ENCODE data around the gene RGS21.
"Not testable (repeated sequence)": the region's sequence is repeated elsewhere in the genome, so short reads cannot be mapped to it uniquely, and the experiment has no call there.

RGS21 gene, protein sequence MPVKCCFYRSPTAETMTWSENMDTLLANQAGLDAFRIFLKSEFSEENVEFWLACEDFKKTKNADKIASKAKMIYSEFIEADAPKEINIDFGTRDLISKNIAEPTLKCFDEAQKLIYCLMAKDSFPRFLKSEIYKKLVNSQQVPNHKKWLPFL

DNA sequence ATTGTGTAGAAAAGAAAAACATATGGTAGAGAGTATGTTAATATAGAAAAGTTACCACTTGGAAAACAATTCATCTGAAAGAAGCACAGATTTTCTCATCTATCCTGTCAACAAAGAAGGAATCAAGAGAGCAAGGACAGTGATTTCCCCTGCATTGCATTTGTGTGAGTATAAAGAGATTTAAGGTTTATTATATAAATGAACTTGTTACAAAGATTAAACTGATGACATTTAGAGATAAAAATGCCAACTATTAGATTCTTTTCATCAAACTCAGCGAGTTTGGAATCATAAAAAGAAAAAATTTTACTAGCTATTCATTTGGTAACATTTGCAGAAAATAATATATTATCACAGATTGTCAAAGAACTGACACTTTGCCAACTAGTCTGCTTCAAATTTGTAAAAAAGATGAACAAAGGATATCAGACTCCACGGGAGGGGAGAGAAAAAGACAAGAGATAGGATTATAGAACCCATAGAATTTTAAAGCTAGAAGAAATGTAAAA lies at the start of gene RGS21:
Gene RGS21, plus strand, starts transcription at position 51 of the 509 bp plus-strand sequence. CDS start 26,045 bp downstream, outside the sequence.
- DNase-seq (ENCODE audit: low spot score), result no peak

DNA sequence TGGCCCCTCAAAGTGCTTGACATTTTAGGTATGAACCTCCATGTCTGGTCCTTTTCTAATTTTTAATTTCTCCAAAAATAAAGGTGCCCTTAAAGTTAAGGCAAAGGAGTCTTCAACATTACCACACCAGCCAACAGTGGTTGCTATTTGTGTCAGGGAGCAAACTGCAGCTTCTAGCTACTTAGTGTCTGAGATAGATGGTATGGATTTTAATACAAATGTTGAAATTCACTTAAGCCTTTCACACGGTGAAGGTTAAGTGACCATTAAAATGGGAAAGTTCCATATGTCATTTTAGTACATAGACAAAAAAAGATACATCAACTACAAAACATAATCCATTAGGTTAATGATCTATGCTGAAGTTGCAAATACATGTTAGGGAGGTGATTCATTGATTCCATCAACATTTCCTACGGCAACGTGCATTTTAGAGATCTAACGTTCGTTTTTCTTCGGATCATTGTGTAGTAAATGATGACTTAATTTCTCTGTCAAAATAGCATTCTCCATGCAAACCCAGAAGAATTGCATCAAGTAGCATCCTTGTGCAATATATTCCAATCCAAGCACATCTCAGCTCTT lies 48.2 kb upstream of the RGS21 start:
- no peak for DNase-seq (ENCODE audit: low spot score)

DNA sequence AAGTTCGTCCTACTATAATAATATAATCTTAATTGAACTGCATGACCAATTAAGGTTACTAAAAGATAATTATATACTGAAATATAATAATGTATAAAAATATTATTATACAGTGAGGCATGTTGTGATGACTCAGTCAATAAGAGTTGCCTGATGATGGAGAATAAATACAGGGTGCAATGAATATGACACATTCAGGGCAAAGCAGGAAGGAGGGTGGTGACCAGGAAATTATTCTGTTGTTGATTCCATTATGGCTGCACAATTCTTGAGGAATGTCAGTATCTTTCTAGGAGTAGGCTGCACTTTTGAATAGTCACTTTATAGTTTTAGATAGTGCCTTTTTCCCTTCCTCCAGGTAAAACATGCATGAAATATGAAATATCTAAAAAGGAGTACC lies 46.4 kb upstream of the RGS21 start:
- DNase-seq (ENCODE audit: low spot score), result no peak

DNA sequence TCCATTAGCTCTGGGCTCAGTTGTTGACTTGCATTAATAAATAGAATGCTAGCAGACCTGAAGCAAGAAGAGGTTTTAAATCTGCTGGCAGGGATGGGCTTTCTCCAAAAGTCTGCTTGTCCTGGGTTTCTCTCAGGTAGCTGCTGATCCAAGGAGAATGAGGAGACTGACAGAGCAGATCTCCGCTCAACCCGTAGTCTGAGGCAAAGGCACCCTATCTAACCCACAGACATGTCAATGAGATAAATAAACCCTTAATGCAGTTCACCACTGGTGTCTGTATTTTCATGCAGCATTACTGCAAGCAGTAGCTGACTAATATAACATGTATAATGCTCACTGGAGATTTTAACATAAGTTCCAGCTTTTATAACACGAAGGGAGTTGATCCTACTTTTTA lies 44.1 kb upstream of the RGS21 start:
- no peak for DNase-seq (ENCODE audit: low spot score)

DNA sequence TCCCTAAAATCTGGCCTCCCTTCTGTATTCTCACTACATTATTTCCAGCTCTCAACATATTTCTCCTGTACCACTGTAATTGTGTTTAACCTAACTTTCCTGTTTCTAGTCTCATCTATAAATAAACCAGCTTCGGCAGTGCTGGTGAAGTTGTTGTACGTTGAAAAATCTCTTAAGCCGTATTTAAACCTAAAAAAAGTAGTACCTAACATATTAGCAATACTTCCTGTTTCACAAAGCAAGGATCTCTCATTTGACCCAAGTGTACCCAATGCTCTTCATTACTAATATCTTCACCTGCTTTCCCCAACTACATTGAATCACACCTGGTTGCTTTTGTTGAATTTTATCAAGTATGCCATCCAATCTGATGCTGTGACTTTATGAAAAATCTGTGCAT lies 42.2 kb upstream of the RGS21 start:
- DNase-seq (ENCODE audit: low spot score), result no peak

DNA sequence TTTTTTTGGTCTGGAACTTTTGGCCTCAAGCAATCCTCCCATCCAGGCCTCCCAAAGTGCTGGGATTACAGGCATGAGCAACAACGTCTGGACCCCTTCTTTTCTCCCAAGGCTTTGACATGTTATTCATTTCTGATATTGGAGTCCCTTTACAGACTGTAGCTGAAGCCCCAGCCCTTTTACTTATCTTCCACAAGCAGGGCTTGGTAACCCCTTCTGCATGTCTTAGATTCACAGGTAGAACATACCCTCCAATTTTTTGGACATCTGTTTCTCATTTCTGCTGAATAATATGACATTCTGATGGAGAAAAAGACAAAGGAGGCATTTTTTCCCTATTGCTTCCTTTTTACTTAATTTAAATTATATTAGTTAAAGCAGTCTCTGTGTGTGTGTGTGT lies 39.2 kb upstream of the RGS21 start:
- DNase-seq (ENCODE audit: low spot score), result no peak

DNA sequence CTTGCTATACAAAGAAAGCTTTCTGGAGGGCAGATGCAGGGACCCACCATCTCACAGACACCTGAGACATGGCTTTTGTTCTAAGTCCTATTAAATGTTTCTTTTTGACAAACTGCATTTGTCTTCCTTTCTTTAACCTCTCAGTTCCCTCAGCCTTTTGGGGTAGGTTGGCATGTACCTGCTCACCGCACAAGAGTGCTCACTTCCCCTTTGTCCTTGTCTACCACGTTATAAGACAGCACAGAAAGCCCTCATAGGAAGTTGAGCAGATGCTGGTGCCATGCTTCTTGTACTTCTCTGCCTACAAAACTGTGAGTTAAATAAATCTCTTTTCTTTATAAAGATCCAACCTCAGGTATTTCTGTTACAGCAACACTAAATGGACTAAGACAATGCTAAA lies 31.9 kb upstream of the RGS21 start:
- DNase-seq (ENCODE audit: low spot score), result no peak

DNA sequence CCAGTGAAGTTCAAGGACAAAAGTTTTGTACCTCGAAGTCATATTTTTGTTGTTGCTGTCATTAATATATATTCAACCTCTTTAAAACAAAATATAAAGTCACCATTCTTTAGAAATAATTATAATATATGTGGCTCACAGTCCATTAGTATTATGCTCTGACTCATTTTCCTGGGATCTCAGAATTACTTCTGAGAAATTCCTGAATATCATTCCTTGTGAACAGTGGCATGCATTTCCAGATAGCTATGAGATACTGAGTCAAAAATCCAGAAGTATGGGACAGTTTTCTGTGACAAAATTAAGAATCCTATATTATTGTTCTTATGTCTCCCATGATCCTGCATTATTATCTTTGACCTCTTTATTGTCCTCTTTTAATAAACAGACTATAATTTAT lies 13.8 kb upstream of the RGS21 start:
- DNase-seq (ENCODE audit: low spot score), result no peak

DNA sequence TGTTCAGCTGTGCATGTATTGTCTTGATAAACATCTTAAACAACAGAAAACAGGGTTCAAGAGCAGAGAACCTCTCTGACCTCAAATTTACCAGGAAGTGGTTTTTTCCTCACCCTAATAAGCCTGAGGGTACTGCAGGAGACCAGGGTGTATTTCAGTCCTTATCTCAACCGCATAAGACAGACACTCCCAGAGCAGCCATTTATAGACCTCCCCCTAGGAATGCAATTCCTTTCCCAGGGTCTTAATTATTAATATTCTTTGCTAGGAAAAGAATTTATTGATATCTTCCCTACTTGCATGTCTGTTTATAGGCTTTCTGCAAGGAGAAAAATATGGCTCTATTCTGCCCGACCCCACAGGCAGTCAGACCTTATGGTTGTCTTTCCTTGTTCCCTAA lies 8.5 kb upstream of the RGS21 start:
- not testable (repeated sequence) for DNase-seq (ENCODE audit: low spot score)

DNA sequence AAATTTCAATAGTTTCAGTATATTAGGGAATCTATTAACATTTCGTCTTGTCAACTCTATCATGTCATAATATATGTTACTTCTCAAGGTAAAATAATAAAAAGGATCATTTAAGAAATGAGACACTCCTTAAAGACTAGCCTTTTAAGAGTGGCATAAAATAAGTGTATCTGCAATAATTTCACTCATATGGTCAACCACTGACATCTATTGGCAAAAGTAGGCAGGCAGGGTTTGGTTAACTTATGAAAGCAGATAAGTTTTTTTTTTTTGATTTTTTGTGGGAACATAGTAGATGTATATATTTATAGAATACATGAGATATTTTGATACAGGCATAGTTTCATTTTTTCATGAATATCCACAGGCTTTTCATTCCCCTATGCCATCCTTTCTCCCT lies 5.5 kb upstream of the RGS21 start:
- DNase-seq (ENCODE audit: low spot score), result no peak

DNA sequence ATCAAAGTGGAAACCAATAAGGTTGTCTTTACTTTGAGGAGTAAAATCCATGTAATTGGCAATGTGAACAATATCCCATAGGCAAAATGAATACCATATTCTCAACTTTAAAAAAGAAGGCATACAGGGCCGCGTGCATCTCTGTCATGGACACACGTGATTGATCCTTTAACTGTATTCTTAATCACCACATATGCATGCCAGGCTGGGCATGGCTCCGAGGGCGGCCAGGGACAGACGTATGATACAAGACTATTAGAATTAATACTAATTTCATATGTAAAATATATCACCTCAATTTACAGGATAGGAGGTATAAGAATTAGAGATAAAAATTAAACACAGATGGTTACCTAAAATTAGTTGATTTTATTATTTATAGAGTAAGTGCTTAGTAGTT lies 11.2 kb downstream of the RGS21 start:
- DNase-seq (ENCODE audit: low spot score), result no peak

DNA sequence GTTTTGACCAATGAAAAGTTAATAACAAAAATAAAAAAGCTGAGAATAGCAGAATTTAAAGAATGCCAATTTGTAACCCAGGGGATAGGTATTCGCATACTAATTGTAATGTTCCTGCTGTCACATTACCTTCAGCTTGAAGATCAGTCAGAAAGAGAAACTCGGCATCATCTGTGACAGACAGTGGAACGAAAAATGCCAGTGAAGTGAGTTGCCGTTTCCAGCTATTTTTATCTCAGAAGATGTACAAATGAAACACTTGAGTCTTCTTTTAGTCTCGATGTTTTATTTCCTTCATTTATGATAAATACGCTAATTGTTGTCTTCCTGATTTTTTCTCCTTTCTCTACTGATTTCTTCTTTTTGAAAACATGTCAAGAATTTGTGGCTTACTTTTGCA lies 26.1 kb downstream of the RGS21 start:
- no peak for DNase-seq (ENCODE audit: low spot score)

DNA sequence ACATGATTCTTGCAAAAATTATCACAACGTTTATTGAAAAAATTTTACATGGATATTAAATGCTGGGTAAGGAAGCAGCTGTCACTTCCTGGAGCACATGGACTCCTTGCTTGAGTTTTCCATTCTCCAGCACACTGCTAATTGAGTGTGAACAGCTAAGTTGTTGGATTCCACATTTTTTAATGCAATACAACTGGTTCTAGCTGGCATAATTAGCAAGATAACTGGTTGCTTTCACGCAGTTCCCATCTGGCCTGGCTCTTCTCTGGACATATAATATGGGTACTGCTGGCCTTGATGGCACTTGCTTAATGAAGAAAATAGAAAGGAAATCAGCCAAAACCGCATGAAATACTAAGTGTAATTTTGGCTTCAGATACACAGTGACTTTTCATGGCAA lies 26.6 kb downstream of the RGS21 start:
- no peak for DNase-seq (ENCODE audit: low spot score)

DNA sequence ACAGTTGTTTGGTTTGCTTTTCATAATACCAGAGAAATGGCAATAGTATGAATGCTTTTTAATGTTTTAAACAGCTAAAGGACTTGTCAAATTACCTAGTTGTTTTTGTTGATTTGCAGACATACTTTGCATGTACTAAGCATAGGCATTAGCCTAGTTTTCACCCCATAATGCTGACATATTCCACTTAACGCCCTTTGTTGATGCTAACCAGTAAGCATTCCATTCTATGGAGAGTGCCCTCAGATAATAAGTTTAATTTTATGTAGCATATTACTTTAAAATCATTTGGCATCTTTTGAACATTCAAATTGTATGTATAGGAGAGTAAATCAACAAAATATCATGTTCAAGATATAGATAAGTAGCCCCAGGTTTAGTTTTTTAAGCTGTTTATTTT lies 32.5 kb downstream of the RGS21 start:
- DNase-seq (ENCODE audit: low spot score), result no peak

DNA sequence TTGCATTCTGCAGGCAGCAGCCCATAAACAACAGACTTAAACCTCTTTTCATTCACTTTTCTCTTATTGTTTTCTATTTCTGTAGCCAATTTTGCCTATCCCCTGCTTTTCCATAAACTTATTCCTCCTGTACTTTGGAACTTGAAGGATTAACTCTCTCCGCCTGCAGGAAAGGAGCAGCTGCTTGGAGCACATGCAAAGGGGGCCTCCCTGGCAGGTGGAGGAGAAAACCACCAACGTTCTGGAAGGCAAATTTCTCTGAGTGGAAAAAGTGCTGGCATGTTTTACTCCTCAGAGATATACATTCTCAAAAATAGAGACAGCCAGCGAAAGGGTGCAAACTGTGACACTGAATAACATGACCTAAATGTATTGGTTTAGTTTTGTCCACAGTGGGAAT lies 33.6 kb downstream of the RGS21 start:
- no peak for DNase-seq (ENCODE audit: low spot score)

DNA sequence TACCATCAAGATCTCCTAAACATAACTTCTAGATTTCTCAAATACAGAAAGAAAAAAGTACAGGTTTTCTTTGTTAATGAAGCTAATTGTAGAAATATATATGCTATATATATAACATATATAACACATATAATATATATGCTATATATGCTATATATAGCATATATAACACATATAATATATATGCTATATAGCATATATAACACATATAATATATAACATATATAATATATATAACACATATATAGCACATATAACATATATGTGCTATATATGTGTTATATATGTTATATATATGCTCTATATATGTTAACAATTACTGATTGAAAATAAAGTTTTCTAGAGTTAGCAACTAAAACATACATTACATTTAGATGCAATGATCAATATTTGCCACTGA lies 34.8 kb downstream of the RGS21 start:
- DNase-seq (ENCODE audit: low spot score), result no peak

DNA sequence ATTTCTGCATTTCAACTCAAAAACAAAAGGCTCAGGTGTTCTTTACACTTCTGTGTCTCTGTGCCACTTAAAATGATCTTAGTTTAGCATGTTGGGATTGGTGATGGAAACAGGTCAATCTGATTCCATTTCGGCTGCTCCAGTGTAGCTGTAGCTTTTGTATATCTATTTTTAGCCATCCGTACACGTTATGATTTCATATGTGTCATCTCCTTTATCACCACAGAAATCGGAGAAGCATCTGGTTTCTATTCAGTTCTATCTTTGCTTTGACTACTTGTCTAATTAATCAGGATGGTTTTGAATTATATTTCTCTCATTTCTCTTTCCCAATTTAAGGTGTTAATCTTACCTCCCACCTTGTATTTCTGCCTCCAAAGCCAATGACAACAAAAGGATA lies 41.1 kb downstream of the RGS21 start:
- no peak for DNase-seq (ENCODE audit: low spot score)

DNA sequence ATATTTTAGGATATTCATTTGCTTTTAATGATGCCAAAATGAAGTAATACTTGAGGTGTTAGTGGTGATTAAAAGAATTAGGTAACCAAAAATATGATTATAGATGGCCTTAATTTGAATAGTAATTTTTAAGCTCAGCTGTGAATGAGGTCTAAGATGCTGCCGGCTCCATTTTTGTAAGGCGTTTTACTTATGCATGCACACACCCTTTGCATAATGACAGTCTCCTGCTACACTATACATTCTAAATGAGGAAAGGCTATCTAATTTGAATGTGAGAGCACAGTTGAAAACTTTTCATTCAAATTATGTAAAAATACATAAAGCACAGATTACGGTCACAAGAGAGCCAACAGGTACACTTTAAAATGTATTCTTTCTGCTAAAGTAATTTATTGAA lies 41.6 kb downstream of the RGS21 start:
- no peak for DNase-seq (ENCODE audit: low spot score)

DNA sequence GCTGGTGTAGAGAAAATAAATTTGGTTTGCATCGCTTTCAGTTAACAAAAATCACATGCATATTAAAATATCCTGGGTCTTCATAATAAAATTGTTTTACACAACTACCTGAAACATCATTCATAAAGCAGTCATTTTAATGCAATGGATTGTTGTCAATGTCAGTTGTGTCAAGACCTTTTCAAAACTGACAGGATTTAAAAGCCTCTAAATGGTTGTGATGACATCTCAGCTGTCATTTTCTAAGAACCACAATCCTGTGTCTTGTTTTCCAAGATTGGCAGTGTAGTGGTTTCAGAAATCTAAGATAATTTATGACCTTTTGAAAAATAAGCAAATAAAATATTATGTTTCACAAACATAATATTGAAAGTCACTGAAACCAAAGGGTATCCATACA lies 42.0 kb downstream of the RGS21 start:
- no peak for DNase-seq (ENCODE audit: low spot score)

DNA sequence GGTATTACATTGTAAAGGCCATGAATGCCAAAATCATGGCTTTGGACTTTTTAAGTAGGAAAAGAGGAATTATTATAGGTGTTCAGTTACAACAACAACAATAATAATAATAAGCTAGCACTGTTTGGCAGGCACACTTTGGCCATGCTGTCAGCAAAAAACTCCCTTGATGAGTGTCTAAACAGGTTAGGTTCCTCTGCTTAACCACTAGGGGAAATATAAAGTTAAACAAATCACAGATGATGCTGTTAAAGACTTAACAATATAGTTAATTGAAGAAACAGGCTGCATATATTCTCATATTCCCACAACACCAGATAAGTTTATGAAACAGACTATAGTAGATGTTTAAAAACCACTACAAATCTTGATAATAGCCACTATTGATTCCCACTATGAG lies 46.4 kb downstream of the RGS21 start:
- no peak for DNase-seq (ENCODE audit: low spot score)

DNA sequence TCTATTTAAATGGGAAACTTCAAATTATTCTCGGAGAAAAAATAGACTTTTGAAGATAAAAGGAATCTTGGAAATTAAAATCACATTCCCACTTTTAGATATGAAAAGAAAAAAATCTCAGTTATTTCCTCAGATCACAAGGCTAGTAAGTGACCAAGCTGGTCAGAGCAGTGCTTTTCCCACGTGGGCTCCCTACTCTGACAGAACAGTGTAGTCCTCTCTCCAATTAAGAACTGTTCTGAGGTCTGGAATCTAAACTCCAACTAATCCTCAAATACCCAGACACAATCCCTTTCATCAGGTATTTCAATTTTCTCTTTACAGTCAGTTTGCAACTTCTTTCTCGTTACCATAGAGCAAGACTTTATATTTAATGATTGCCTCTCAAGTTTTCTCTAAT lies 50.6 kb downstream of the RGS21 start:
- no peak for DNase-seq (ENCODE audit: low spot score)

DNA sequence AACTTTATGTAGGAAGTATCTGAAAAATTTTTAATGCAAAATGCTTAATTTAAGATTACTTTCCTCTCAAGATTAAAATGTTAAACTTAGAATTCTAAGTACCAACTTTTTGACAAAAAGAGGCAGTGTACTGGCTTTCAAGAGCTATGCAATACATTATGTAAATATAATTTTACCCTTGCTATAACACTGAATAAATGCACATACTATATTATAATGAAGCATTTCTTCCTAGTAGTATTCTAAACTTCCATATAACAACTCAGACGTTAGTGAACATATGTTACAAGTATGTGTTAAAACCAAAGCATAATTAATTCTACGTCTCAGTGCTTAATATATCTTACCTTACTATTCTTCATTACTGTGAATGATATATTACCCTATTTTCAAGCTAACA lies 58.5 kb downstream of the RGS21 start:
- DNase-seq (ENCODE audit: low spot score), result no peak

DNA sequence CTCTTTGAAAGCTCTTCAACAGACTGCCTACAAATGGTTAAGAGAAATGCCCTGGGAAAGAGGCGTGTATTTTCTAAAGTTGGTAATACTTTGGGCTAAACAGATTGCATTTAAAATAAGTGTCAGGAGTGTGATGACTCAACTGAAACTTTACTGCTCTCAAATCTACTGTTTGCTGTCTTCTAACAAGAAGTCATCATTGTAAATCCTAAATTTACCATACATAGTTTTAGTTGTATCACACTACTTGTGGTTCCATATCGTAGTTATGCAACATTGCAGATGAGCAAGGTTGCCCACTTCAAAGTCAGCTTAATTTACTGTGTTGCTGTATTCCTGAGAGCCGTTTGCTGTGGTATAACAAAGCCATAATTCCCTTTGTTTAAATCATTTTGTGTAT lies 59.6 kb downstream of the RGS21 start:
- no peak for DNase-seq (ENCODE audit: low spot score)

DNA sequence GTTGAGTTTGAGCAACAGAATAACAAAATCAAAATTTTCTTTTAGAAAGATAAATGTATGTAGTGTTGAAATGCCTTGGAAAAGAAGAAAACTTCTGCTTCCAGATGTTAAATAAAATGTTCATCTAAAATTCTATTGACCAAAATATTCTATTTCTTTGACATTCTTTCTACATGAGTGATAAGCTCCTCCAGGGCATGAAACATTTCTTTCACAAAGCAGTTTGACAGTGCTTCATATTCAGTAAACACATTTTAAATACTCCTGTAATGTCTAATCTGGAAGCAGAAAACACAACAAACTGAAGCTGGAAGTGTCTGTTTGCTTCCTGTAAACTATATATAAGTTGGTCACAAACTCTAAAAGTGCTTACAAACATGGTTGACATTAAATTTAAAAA lies 61.5 kb downstream of the RGS21 start:
- no peak for DNase-seq (ENCODE audit: low spot score)
